A204.1 (cell line): ENCODE results near the gene MAMLD1.

ENCODE experiments used
- FAIRE-seq: peaks from 2 replicates; lab custom pipeline; 2012; peaks lifted over from hg19 to GRCh38; lab: Jason Lieb, UNC

MAMLD1 gene

DNA sequence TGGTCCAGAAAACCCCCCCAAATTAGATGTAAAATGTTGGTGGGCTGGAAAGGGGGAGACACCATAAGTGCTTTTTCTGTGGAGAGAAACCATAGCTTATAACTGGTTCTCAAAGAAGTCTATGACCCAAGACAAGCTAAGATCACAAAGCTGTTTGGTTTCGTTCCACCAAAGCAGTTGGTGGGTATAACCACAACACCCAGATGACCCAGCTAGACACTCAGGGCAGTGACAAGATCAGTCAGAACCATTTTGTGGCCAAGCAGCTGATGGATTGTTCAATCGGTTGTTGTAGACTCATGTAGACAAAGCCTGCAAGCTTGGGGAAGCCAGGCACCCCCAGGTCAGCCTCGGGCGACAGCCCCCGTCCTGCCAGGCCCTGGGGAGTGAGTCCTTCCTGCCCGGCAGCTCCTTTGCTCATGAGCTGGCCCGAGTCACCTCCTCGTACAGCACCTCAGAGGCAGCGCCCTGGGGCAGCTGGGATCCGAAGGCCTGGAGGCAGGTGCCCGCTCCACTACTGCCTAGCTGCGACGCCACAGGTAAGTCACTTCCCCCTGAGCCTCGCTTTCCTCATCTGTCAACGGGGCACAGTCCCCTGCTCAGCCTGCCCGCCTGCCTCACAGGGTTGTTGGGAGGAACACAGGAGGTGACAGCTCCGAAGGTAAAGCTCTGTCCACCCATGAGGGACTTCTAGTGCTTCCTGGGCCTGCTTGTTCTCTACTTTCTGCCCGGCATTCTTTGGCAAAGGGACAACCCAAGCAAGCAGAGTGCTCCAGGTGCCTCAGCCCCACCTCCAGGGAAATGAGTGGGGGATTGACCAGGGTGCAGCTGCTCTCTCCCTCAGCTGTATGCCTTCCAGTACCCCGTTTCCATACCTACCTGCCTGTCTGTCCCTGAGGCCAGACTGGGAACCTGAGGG lies 140.1 kb downstream of the MAMLD1 start:
- no peak for FAIRE-seq

DNA sequence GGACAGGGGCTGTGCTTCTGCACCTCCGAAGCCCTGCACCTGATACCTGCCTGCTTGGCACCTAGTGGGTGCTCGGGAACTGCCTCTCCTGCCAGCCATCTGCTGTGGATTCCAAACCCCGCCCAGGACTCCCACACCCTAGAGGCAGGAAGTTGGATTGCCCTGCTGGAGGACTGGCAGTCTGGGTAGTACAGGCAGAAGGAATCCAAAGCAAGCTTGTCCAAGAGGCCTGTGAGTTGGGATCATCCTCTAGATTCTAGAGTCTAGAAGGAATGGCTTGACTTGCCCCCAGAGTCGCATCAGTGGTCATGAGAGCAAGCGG lies 140.7 kb downstream of the MAMLD1 start:
- FAIRE-seq: no peak

DNA sequence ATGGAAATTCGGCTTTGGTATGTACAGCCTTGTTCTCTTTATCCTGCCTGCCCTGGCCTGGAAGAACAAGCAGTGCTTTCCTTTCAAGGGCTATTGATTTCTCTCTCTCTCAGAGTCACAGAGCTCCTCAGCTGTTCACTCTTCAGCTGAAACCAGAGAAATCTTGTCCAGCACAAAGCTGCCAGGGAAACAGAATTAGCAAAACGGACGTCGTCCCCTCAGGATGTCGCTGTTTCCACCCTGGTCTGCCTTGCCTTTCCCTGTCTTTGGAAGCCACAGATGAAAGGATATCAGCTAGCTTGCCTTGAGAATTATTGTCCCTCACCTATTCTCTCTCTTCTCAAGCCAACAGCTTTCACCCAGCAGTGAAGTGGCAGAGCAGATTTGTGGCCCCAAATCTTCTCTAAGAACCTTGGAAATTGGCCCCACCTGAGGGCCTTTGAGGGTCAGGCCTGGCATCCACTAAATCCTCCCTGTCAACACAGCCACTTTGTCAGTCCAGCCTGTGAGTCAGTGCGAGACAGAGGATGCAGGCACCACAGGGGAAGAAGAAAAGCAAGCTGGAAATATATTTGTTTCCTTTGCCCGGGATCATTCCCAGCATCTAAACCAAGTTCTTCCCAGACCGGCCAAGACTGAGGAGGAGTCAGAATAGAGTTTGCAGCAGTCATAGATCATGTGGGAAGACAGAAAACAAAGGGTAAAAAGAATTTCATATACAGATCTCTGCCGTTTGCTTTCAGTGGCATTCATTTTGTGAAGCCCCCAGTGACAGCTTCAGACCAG lies 141.5 kb downstream of the MAMLD1 start:
- FAIRE-seq: no peak

DNA sequence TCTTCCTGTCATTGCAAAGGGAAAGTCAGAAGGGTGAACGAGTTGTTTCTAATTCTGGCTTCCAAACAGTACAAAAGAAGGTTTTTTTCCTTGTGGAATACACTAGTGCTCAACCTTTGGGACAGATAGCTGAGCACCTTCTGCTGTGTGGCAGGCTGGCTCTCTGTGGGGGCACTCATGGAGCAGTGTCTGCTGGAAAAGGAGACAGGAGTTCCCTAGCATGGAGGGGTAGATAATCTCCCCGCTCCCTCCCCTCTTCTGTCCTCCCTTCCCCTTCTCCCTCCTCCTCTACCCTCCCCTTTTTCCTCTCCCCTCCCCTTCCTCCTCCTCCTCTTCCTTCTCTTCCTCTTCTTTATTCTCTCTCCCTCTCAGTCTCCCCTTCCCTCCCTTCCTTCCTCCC lies 142.9 kb downstream of the MAMLD1 start:
- FAIRE-seq: no peak

DNA sequence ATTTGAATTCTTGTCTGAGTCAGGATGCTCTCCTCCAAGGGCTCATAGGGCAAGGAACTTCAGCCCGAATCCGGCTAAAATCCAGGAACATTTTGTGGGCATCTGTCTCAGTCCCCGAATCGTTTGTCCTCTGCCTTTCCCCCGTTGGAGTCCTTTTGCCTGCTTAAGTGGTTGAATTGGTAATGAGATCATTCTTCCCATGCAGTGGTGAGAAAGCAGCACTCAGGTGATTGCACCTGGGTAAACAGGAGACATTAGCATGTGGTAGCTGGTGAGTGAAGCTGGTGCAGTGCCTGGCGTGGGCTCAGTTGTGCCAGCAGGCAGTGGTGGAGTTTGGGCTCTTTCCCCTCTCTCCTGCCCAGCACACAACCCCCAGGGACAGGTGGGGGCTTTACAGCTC lies 143.4 kb downstream of the MAMLD1 start:
- no peak for FAIRE-seq

DNA sequence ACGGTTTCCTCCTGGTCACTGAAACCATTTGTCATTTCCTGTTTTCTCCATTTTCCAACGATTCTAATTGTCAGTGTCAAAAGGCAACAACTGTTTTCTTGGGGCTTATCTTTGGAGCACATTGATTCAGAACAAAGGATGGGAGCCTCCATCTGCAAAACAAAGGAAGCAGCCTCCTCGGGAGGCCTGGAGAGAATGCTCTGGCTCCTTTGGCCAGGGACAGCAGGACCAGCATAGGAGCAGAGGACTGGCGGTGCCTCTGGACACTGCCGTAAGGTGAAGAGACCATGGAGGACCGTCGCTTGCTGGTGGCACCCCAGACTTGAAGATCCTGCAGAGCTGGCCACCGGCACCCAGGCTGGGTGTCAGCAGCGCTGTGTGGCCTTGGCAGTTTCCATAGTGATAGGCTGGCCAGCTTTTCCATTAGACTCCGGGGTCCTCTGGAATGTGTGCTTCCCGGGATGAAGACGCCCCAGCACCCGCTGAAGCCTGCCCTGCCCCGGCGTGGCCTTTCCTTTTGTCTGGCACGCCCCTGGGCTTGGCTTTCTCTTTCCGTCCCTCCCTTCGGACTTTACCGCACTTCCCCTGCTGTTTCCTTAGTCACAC lies 144.2 kb downstream of the MAMLD1 start:
- no peak for FAIRE-seq

DNA sequence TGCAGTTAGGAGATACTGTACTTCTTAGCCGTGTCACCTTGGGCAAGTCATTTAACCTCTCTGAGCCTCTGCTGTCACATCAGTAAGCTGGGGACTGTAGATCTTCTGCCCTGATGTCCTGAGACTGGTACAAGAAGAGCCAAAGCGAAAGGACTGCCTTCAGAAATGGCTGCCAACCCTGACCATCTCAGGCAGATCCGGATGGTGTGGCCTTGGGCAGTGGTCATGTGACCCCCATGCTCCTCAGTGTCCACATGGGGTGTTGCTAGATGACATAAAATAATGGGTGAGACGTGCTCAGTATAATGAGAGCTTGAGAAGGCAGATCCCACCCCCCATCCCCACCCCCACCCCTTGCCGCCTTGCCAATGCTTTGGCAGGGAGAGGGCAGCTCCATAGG lies 144.9 kb downstream of the MAMLD1 start:
- no peak for FAIRE-seq

DNA sequence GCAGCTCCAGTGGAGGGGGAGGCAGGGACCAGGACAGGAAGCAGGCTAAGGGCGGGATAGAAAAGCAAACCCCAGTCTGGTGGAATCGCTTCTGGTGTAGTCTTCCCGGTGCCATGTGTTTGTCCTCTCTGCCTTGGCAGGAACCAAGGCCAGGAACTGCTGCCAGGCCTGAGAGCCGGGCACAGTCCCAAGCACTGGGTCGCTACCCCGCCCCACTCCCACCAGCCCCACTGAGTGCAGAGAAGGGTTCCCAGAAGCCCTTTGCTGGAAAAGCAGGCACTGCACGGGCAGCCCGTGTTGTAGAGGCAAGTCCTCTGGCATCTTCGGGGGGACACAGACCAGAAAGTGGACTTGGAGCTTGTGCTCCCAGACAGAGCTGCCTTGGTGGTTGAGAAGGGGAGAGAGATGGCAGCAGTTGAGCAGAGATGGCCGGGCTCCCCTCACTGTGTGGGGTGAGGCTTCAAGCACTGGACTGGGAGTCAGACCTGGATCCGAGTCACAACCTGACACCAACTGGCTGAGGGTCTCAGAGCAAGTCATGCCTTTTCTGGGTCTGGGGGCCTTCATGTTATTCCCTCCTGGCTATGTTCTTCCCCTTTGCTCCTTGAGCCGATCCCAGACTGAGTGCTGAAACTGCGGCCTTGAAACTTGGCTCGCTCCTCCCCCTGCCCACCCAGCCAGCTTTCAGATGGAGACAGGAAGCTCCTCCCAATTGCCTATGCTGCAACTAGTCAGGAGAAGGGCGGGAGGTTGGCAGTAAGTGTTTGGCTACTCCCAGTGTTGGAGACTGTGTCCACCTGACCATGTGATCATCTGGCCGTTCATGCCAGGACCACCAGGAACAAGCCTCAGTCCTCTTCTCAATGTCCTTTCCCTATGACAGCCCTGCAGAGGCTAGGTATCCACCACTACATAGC lies 145.6 kb downstream of the MAMLD1 start:
- no peak for FAIRE-seq

- no peak for FAIRE-seq
These were observed 146.6 kb downstream of the MAMLD1 start for GRCh38 chrX:150509703-150510102.

DNA sequence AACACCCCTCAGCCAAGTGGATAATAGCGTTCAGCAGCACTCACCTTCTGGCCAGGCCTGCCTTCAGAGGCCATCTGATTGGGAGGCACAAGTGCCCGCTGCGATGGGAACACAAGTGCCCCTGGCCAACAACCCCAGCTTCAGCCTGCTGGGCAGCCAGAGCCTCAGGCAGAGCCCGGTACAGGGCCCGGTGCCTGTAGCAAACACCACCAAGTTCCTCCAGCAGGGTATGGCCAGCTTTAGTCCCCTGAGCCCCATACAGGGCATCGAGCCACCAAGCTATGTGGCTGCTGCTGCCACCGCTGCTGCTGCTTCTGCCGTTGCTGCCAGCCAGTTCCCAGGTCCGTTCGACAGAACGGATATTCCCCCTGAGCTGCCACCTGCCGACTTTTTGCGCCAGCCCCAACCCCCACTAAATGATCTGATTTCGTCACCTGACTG lies 149.4 kb downstream of the MAMLD1 start:
- no peak for FAIRE-seq

GRCh38 chrX:150513544-150513943 lies 150.4 kb downstream of the MAMLD1 start:
- no peak for FAIRE-seq

DNA sequence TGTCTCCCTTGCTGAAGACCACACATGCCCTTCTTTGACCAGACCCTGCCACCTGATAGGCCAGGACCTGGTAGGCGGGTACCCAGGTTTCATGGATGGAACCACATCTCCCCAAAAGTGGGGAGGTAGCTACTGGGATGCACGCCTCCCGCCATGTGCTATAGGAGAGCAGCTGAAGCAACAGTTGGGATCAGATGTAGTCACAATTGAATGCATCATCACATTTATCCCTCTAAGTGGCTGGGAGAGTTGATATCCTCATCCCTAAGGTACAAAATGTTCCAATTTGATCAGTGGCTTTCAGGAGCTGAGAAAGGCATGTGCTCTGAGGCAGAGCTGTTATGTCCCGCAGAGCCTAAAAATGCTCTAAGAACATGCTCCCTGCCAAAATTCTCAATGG lies 151.3 kb downstream of the MAMLD1 start:
- no peak for FAIRE-seq

DNA sequence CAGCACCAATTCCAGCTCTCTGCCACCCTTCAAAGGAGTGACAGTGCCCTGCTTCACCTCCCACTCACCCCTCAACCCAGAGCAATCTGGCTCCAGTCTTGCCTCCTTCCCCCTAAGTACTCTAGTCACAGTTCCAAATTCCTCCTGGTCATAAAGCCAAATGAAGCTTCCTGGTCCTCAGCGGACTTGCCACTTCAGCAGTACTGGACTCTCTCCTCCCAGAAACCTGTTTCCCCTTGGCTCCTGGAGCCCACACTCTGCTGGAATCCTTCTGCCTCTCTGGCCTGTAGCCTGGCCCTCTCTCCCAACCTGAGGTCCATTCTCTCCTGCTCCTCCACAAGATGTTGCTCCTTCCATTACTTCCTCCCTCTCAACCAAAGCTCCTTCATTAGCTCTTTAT lies 152.7 kb downstream of the MAMLD1 start:
- no peak for FAIRE-seq

DNA sequence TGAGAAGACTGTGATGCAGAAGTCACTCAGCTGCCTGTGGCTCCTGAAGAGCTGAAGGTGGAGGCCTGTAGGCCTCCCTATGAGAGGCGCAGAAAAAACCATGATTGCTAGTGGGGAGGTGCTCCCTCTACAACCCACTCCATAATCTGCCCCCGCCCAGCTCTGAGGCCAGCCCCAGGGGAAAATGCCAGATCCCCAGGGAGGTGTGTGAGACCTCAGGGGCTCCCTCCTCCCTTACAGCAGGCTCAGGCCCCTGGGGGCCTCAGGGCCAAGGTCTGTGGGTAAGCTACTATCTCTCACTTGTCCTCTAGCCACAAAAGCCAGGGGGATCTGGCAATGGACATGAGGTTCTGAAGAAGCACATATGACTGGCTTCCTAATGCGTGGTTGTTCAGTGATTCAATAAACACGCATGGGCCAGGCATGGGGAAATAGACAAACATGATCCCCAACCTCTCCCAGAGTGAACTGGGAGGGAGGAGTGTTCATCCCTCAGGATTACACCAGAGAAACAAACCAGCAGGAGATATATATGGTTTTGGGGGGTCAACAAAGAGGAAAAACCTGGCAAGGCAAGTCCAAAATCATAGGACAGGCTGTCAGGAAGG lies 154.3 kb downstream of the MAMLD1 start:
- FAIRE-seq: no peak

- FAIRE-seq: no peak
These were observed 159.4 kb downstream of the MAMLD1 start for GRCh38 chrX:150522494-150522893.

- FAIRE-seq: no peak
These were observed 162.2 kb downstream of the MAMLD1 start for GRCh38 chrX:150525061-150525919.

- FAIRE-seq: no peak
These were observed 163.6 kb downstream of the MAMLD1 start for GRCh38 chrX:150526692-150527091.

DNA sequence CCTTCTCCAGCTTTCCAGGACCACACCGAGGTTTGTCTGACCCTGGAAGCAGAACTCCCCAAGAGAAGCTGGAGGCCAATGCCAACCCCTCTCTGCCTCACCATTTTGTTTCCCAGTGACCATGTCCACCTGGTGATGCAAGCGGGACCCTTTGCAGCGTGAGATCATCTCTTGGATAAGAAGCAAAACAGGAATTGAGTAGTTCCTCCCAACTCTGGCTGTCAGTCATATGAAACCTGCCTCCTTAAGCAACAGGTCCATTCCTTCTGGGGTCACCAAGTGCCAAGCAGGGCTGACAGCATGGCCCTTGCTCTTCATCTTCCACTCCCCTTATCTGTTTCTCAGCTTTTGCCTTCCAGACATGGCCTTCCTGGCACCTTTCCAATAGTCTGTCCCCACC lies 164.0 kb downstream of the MAMLD1 start:
- no peak for FAIRE-seq

- FAIRE-seq: no peak
These were observed 166.5 kb downstream of the MAMLD1 start for GRCh38 chrX:150529587-150529986.

DNA sequence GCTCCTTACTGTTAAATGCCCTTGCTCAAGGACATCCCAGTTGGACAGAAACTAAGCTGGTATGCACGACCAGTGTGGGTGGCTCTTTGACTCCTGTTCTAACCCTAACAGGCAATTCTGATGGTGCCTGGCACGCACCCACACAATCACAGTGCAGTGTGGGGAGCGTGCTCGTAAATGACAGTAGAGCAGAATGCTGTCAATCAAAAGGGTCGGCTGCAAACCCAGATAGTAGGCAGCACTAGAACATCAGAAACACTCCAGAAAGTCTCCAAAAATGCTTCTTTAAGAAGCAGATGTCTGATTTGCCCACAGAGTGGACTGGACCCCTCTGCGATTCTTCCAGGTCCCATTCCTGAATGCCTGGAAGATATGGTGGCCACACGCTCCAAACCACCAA lies 167.7 kb downstream of the MAMLD1 start:
- FAIRE-seq: no peak

DNA sequence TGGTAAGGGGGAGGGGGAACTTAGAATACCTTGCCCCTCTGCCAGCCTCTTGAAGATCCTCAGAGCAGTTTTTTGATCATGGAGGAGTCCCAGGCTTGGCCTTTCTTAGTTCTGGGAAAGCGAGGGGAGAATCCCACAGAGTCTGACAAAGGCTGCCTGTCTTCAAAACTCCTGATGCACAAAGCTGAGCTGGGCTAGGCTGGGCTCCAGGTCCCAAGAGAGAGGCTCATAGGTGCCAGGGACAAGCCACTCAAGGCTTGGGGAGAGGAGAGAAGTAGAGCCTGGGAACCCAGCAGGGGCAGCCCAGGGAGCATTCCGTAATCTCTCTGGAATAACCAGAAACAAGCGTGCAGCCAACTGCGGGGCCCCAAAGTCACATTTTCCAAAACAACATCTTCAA lies 168.3 kb downstream of the MAMLD1 start:
- FAIRE-seq: no peak
